ENCODE data around the gene MAB21L4.

The MAB21L4 gene

DNA sequence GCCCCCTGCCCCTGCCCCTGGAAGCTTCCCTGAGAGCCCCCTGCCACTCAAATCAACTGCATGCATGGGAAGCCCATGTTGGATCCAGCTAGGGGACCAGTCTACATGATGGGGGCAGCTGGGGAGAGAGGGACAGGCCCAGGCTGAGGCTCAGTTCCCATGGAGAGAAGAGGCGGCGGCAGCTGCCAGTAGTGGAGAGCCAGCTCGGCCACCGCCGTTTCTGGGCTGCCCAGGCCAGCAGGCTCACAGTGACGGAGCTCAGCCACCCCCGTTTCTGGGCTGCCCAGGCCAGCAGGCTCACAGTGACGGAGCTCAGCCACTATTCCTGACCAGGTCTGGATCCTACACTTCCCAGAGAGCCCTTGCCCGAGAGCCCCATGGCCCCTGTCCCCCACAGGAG, 3.6 kb downstream of the MAB21L4 start:
- DNase-seq (ENCODE audit: extremely low read depth, low read depth): no peak
- no peak for TF ChIP-seq CTCF (IDR thresholded peaks at IDR 0.05; ENCODE audit: low read depth, low read length, missing control alignments)
- H3K4me3 ChIP-seq (replicated peaks; ENCODE audit: low read depth, low read length): no peak overlapping the region

DNA sequence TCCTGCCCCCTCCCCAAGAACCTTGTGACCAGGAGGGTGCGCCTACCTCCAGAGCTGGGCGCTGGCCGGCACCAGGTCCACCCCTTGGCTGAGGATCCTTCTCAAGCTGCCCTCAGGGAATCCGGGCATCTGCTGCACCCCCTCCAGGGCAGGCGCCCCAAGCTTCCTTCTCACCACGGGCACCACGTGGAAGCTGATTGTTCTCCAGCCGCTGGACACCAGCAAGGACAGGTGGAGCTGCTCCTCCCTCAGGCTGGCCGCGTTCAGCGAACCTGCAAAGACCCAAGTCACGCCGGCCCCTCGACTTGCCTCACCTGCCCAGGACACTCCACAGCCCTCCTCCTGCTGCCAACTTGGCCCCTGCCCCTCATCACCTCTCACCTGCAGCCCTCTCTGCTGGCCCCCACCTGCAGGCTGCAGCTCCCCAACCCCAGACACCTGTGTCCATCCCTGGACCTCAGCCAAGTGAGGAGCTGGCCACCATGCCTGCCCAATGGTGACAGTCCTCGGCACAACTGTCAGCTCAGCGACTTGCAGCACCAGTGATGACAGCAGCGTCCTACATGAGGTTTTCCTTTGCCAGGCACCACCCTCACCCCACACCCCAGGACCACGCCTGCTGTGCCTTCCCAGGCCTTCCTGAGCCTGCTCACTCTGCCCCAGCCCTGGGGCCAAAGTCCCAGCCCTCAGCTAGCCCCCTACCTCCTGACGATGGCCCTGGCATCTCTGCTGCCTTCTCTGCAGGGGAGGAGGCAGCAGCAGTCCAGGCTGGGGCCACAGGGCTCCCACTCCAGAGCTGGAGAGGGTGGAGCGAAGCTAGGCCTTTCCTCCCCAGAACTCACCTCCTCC, 4.2 kb downstream of the MAB21L4 start:
- no peak for TF ChIP-seq CTCF (IDR thresholded peaks at IDR 0.05; ENCODE audit: low read depth, low read length, missing control alignments)
- no peak for DNase-seq (ENCODE audit: extremely low read depth, low read depth)
- H3K4me3 ChIP-seq (replicated peaks; ENCODE audit: low read depth, low read length): no peak overlapping the region

DNA sequence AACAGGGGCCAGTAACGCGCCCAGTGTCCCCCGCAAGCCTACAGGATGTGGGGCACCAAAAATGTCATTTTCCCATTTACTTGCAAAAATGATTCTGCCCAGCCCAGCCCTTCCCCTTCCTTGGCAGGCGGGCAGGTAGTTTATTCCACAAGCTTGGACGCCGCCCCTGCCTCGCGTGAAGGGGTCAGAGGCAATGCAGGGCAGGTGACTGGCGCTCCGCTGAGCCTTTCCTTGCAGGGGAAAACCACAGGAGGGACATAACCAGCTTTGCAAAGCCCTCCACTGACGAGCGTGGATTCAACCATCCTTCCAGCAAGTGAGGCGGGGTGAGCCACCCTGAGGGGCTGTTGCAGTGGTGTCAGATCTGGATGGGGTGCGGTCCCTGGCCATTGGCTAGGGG, 5.3 kb downstream of the MAB21L4 start:
- TF ChIP-seq CTCF (IDR thresholded peaks at IDR 0.05; ENCODE audit: low read depth, low read length, missing control alignments): no peak
- no peak for DNase-seq (ENCODE audit: extremely low read depth, low read depth)
- H3K4me3 ChIP-seq (replicated peaks; ENCODE audit: low read depth, low read length): no peak overlapping the region

- no peak for DNase-seq (ENCODE audit: extremely low read depth, low read depth)
- no peak overlapping the region for H3K4me3 ChIP-seq (replicated peaks; ENCODE audit: low read depth, low read length)
- TF ChIP-seq CTCF (IDR thresholded peaks at IDR 0.05; ENCODE audit: low read depth, low read length, missing control alignments): no peak
These were observed 6.1 kb downstream of the MAB21L4 start for GRCh38 chr2:240889601-240890560.

DNA sequence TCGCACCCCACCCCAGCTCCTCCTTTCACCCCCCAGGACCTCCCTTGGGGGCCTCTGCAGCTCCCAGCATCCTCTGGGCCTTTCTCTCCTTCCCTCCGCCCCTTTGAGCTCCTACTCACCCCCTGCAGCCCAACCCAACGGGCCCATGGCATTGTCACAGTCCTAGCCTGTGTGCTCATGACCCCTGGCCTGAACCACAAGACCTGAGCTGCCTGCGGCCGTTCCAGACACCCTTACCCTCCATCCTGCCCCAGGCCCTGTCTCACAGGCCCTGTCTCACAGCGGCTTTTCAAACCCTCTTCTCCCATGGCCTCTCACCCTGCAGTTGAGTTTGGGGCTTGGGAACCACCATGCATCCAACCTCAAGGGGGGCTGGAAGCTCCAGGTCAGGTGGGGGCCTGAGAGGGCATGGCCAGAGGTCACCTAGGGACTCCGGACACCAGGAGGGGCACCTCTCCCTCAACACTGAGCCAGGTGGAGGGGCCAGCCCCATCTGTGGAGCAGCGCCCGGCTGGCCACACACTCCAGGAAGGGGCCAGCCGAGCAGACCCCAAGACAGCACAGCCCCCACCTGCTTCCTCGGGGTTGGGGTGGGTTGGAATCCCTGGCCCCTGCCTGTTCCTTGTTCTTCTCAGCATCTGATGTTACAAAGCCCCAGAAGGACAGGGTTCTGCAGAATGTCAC, 6.9 kb downstream of the MAB21L4 start:
- no peak for DNase-seq (ENCODE audit: extremely low read depth, low read depth)
- no peak for TF ChIP-seq CTCF (IDR thresholded peaks at IDR 0.05; ENCODE audit: low read depth, low read length, missing control alignments)
- H3K4me3 ChIP-seq (replicated peaks; ENCODE audit: low read depth, low read length): no peak overlapping the region

DNA sequence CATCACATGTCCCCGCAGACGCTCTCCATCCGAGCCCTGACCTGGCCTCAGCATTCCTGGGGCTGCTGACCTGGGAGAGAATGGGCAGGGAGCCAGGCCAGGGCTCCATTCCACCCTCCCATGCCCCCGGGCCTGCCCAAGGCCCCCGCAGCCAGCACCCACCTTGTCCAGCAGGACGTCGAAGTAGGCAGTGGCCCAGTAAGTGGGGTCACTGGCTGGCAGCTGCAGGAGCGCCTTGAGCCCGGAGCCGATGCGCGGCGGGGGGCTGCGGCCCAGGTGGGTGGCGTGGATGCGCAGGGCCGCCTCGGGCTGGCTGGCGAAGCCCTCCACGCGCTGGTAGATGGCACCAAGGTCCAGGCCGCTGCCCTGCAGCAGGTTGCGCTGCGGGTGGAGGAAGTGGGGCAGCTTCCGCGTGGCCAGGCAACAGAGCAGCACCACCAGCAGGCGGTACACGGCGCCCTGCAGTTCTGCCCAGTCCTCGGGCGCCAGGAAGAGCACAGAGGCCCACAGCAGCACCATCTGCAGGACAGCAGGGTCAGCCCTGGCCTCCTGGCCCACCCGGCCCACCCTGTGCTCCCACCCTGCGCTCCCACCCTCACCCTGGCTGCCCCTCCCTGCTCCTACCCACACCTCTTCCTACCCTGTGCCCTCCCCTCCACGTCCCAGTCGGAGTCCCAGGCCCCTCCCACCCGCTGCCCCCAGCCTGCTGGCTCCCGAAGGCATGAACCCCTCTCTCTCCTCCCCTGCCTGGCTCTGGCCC, 7.6 kb downstream of the MAB21L4 start:
- DNase-seq (ENCODE audit: extremely low read depth, low read depth): no peak
- TF ChIP-seq CTCF (IDR thresholded peaks at IDR 0.05; ENCODE audit: low read depth, low read length, missing control alignments): no peak
- H3K4me3 ChIP-seq (replicated peaks; ENCODE audit: low read depth, low read length): no peak overlapping the region
